Endothelial cell (in vitro differentiated cells): Measurements from ENCODE around the gene SUPT3H. TPM values are rescaled to one million over a fixed set of nuclear protein-coding genes. Genes with fewer than 3 reads are reported as not detected.

Experiments used
- DNase-seq: peaks from one replicate; pipeline ENCODE4 v3.0.0; 2021; ENCODE audit warnings: low spot score
- H3K27ac Mint-ChIP-seq: one replicate; pipeline ENCODE4 v1.8.0; 2021; ENCODE audit warnings: mixed read lengths, inconsistent platforms; ENCODE audit not compliant: unreplicated experiment
- H3K27me3 Mint-ChIP-seq: one replicate; pipeline ENCODE4 v1.8.0; 2021; ENCODE audit warnings: mild to moderate bottlenecking, moderate library complexity, mixed read lengths, inconsistent platforms; ENCODE audit not compliant: unreplicated experiment
- H3K36me3 Mint-ChIP-seq: one replicate; pipeline ENCODE4 v1.8.0; 2021; ENCODE audit warnings: mild to moderate bottlenecking, low read depth, mixed read lengths, inconsistent platforms; ENCODE audit not compliant: unreplicated experiment
- H3K4me1 Mint-ChIP-seq: one replicate; pipeline ENCODE4 v1.8.0; 2021; ENCODE audit warnings: mild to moderate bottlenecking, mixed read lengths, inconsistent platforms; ENCODE audit not compliant: unreplicated experiment
- H3K4me3 Mint-ChIP-seq: one replicate; pipeline ENCODE4 v1.8.0; 2021; ENCODE audit warnings: mild to moderate bottlenecking, mixed read lengths, inconsistent platforms; ENCODE audit not compliant: unreplicated experiment
- H3K9me3 Mint-ChIP-seq: one replicate; pipeline ENCODE4 v1.8.0; 2021; ENCODE audit warnings: mixed read lengths, inconsistent platforms; ENCODE audit not compliant: unreplicated experiment
- CTCF ChIP-seq: fragments of 200-600 bp; sonication (generic); IDR thresholded peaks from one replicate; pipeline ENCODE4 v1.5.0; 2021; ENCODE audit warnings: antibody characterized with exemption; ENCODE audit not compliant: unreplicated experiment
- total RNA-seq: library from RNA; stranded (reverse); fragmentation: NEBNext Ultra II Directional; extraction: Animal tissue kit (Norgen Biotek cat#: 25700); gene quantifications from one replicate; pipeline ENCODE4 v1.2.1, GENCODE V29; 2021; ENCODE audit not compliant: unreplicated experiment

SUPT3H gene
- total RNA-seq, 1 donor from 2014 or later, result 28.5 TPM

- no peak for TF ChIP-seq CTCF
- peaks cover 8% of the 10 kb centered on the region for H3K4me1 Mint-ChIP-seq
- no peak for DNase-seq
- no peaks in the 10 kb centered on the region for H3K9me3 Mint-ChIP-seq
- H3K27ac Mint-ChIP-seq, result no peak overlapping the region
- no peak overlapping the region for H3K4me3 Mint-ChIP-seq
- no peaks in the 10 kb centered on the region for H3K27me3 Mint-ChIP-seq
- H3K36me3 Mint-ChIP-seq, result no peaks in the 10 kb centered on the region
Measured at GRCh38 chr6:44851176-44851575, 526.6 kb downstream of the SUPT3H start.

- Mint-ChIP-seq H3K4me1 (no peaks in the 10 kb centered on the region), H3K4me3 (no peak overlapping the region), H3K27me3 (peaks cover under 1% of the 10 kb centered on the region), H3K9me3 (no peaks in the 10 kb centered on the region), H3K27ac (no peak overlapping the region), H3K36me3 (no peaks in the 10 kb centered on the region)
- no peak for DNase-seq
- no peak for TF ChIP-seq CTCF
Measured at GRCh38 chr6:44850312-44850711, 527.4 kb downstream of the SUPT3H start.

- DNase-seq, result no peak
- H3K36me3 Mint-ChIP-seq, result no peaks in the 10 kb centered on the region
- no peaks in the 10 kb centered on the region for H3K4me1 Mint-ChIP-seq
- TF ChIP-seq CTCF, result no peak
- peaks cover 2% of the 10 kb centered on the region for H3K27me3 Mint-ChIP-seq
- no peaks in the 10 kb centered on the region for H3K9me3 Mint-ChIP-seq
- no peak overlapping the region for H3K4me3 Mint-ChIP-seq
- H3K27ac Mint-ChIP-seq, result no peak overlapping the region
Measured at GRCh38 chr6:44849806-44850205, 527.9 kb downstream of the SUPT3H start.

- no peak for TF ChIP-seq CTCF
- Mint-ChIP-seq H3K4me1 (peaks cover 3% of the 10 kb centered on the region), H3K4me3 (no peak overlapping the region), H3K27me3 (peaks cover 2% of the 10 kb centered on the region), H3K27ac (no peak overlapping the region), H3K9me3 (no peaks in the 10 kb centered on the region), H3K36me3 (no peaks in the 10 kb centered on the region)
- no peak for DNase-seq
Measured at GRCh38 chr6:44843734-44844133, 534.0 kb downstream of the SUPT3H start.

GRCh38 chr6:44842616-44843015, 535.1 kb downstream of the SUPT3H start:
- H3K36me3 Mint-ChIP-seq, result no peaks in the 10 kb centered on the region
- no peak for TF ChIP-seq CTCF
- H3K4me1 Mint-ChIP-seq, result peaks cover 3% of the 10 kb centered on the region
- DNase-seq, result no peak
- no peak overlapping the region for H3K4me3 Mint-ChIP-seq
- no peak overlapping the region for H3K27ac Mint-ChIP-seq
- H3K27me3 Mint-ChIP-seq, result peaks cover 2% of the 10 kb centered on the region
- no peaks in the 10 kb centered on the region for H3K9me3 Mint-ChIP-seq
